Loucy (cell line): ENCODE data around the gene ARID1B.

Source experiments
- H2AFZ ChIP-seq: fragments of 200-600 bp; sonication (generic); 2 replicates; pipeline ENCODE4 v1.6.0; 2016; ENCODE audit warnings: antibody characterized with exemption, mild to moderate bottlenecking, low read length, moderate library complexity
- H3F3A ChIP-seq: fragments of 200-600 bp; 2 replicates; pipeline ENCODE4 v1.6.0; 2016; ENCODE audit warnings: antibody characterized with exemption, low read depth, mild to moderate bottlenecking
- H3K27me3 ChIP-seq: fragments of 200-600 bp; sonication (generic); 2 replicates; pipeline ENCODE4 v1.6.1; 2014; ENCODE audit warnings: low read length, mild to moderate bottlenecking; ENCODE audit not compliant: insufficient read depth, poor library complexity, severe bottlenecking
- H3K36me3 ChIP-seq: fragments of 200-600 bp; sonication (generic); 2 replicates; pipeline ENCODE4 v1.6.1; 2016; ENCODE audit warnings: low read length; ENCODE audit not compliant: insufficient read depth
- H3K4me1 ChIP-seq: fragments of 200-600 bp; sonication (generic); 2 replicates; pipeline ENCODE4 v1.5.1; 2014; ENCODE audit warnings: low read length, mild to moderate bottlenecking; ENCODE audit not compliant: insufficient read depth, poor library complexity, severe bottlenecking
- H3K4me2 ChIP-seq: fragments of 200-600 bp; sonication (generic); 2 replicates; pipeline ENCODE4 v1.6.0; 2014; ENCODE audit warnings: antibody characterized with exemption, low read length, low read depth, mild to moderate bottlenecking; ENCODE audit not compliant: poor library complexity, severe bottlenecking
- H3K4me3 ChIP-seq: fragments of 200-600 bp; sonication (generic); 2 replicates; pipeline ENCODE4 v1.5.1; 2014; ENCODE audit warnings: low read length, mild to moderate bottlenecking, mixed read lengths; ENCODE audit not compliant: poor library complexity, severe bottlenecking
- H3K79me2 ChIP-seq: fragments of 200-600 bp; sonication (generic); 2 replicates; pipeline ENCODE4 v1.6.1; 2014; ENCODE audit warnings: low read length; ENCODE audit not compliant: insufficient read depth
- H3K9ac ChIP-seq: fragments of 200-600 bp; sonication (generic); 2 replicates; pipeline ENCODE4 v1.6.0; 2014; ENCODE audit warnings: mild to moderate bottlenecking, low read depth, low read length, moderate library complexity; ENCODE audit not compliant: poor library complexity, severe bottlenecking
- H3K9me2 ChIP-seq: fragments of 200-600 bp; sonication (generic); replicated peaks from 2 replicates; pipeline ENCODE4 v1.6.1; 2016; ENCODE audit warnings: low read depth, low read length, mixed read lengths
- H3K9me3 ChIP-seq: fragments of 200-600 bp; sonication (generic); 2 replicates; pipeline ENCODE4 v1.6.1; 2014; ENCODE audit warnings: mild to moderate bottlenecking, antibody characterized with exemption, low read length, low read depth; ENCODE audit not compliant: insufficient read depth
- H4K20me1 ChIP-seq: fragments of 200-600 bp; sonication (generic); 2 replicates; pipeline ENCODE4 v1.6.0; 2014; ENCODE audit warnings: antibody characterized with exemption, low read length, mild to moderate bottlenecking; ENCODE audit not compliant: insufficient read depth, poor library complexity, severe bottlenecking
- CTCF ChIP-seq: fragments of 200-600 bp; sonication (generic); conservative IDR thresholded peaks from 2 replicates; pipeline ENCODE4 v1.5.1; 2014; ENCODE audit warnings: mild to moderate bottlenecking, antibody characterized with exemption, low read length
- EZH2phosphoT487 ChIP-seq: fragments of 200-600 bp; IDR thresholded peaks from 2 replicates; pipeline ENCODE4 v1.6.1; 2018; ENCODE audit warnings: antibody characterized with exemption, mild to moderate bottlenecking, moderate library complexity, borderline replicate concordance

The ARID1B gene

GRCh38 chr6:156797901-156798735, 20.9 kb downstream of the ARID1B start:
- Histone ChIP-seq H3K27me3 (no peaks in the 10 kb centered on the region), H3K9ac (no peak overlapping the region), H4K20me1 (peaks cover 85% of the 10 kb centered on the region), H3K36me3 (peaks cover 21% of the 10 kb centered on the region; the same call in 1 of the 2 replicates), H3K4me2 (no peak overlapping the region), H2AFZ (no peak overlapping the region), H3K9me2 (no peaks in the 10 kb centered on the region), H3F3A (no peaks in the 10 kb centered on the region), H3K9me3 (no peaks in the 10 kb centered on the region), H3K4me3 (no peak overlapping the region), H3K4me1 (peaks cover 8% of the 10 kb centered on the region), H3K79me2 (peaks cover 100% of the 10 kb centered on the region)
- TF ChIP-seq EZH2phosphoT487 (no peak), CTCF (no peak)

GRCh38 chr6:156801712-156802111, 24.5 kb downstream of the ARID1B start:
- H2AFZ ChIP-seq: no peak overlapping the region
- H3K4me2 ChIP-seq: no peak overlapping the region
- no peak overlapping the region for H3K9ac ChIP-seq
- H3K27me3 ChIP-seq: no peaks in the 10 kb centered on the region
- no peaks in the 10 kb centered on the region for H3K9me2 ChIP-seq
- H4K20me1 ChIP-seq: peaks cover 89% of the 10 kb centered on the region
- no peaks in the 10 kb centered on the region for H3F3A ChIP-seq
- TF ChIP-seq EZH2phosphoT487 (no peak), CTCF (no peak)
- no peaks in the 10 kb centered on the region for H3K4me1 ChIP-seq
- no peaks in the 10 kb centered on the region for H3K9me3 ChIP-seq
- H3K79me2 ChIP-seq: peaks cover 100% of the 10 kb centered on the region
- H3K4me3 ChIP-seq: no peak overlapping the region
- H3K36me3 ChIP-seq: peaks cover 15% of the 10 kb centered on the region; the same call in 1 of the 2 replicates

- Histone ChIP-seq H3K9me3 (no peaks in the 10 kb centered on the region), H2AFZ (no peak overlapping the region), H3K9ac (no peak overlapping the region), H3K36me3 (peaks cover 9% of the 10 kb centered on the region; the same call in 1 of the 2 replicates), H3K79me2 (peaks cover 100% of the 10 kb centered on the region), H4K20me1 (peaks cover 89% of the 10 kb centered on the region), H3K4me3 (no peak overlapping the region), H3K4me2 (no peak overlapping the region), H3K27me3 (no peaks in the 10 kb centered on the region), H3F3A (no peaks in the 10 kb centered on the region), H3K9me2 (no peaks in the 10 kb centered on the region), H3K4me1 (peaks cover 5% of the 10 kb centered on the region)
- TF ChIP-seq CTCF (no peak), EZH2phosphoT487 (no peak)
Measured at GRCh38 chr6:156803353-156803752, 26.2 kb downstream of the ARID1B start.
